Measurements from ENCODE around the gene SOHLH1. TPM values are rescaled to one million over a fixed set of nuclear protein-coding genes. Genes with fewer than 3 reads are reported as not detected.

The SOHLH1 gene
- total RNA-seq (2021; ENCODE audit: unreplicated experiment) (not detected), Bru-seq, nascent RNA (not detected), BruChase-seq, experiment 1, labeled RNA remaining after a 6-hour chase (not detected), BruChase-seq, experiment 2, labeled RNA remaining after a 2-hour chase (not detected)
- not detected in 2 replicates for polyA plus RNA-seq (2012)
- long read RNA-seq = 0 reads

GRCh38 chr9:135699440-135699839 lies at the start of gene SOHLH1:
Gene SOHLH1 (minus strand): TSS chr9:135699481. CDS start chr9:135699467, 14 bp downstream.
- BruUV-seq (replicated peaks) = no TSS peak

More at GRCh38 chr9:135699440-135699839, at the start of gene SOHLH1:
- no peak within 1 kb of the TSS for H3K27ac ChIP-seq (ENCODE audit: low read depth, low read length)
- no peaks in the 10 kb centered on the region for H3K79me2 ChIP-seq (ENCODE audit: insufficient read depth, low read length)
- ATAC-seq (no peak), DNase-seq (ENCODE audit: low read depth, low spot score) (no peak)
- TF ChIP-seq JUND (IDR thresholded peaks at IDR 0.05) (no peak), ATF3 (IDR thresholded peaks at IDR 0.05) (no peak), ZBTB33 (IDR thresholded peaks at IDR 0.05; ENCODE audit: extremely low read depth, insufficient replicate concordance, low read length) (no peak), POLR2A (IDR thresholded peaks at IDR 0.05; ENCODE audit: borderline replicate concordance, extremely low read depth, insufficient read depth, insufficient read length) (no peak), EZH2 (IDR thresholded peaks at IDR 0.05) (no peak), FOSL1 (IDR thresholded peaks at IDR 0.05; ENCODE audit: low read depth) (no peak), SIN3A (IDR thresholded peaks at IDR 0.05; ENCODE audit: low read depth) (no peak), CEBPB (IDR thresholded peaks at IDR 0.05; ENCODE audit: low read depth) (no peak), RAD21 (IDR thresholded peaks at IDR 0.05; ENCODE audit: low read depth) (no peak), SP1 (IDR thresholded peaks at IDR 0.05; ENCODE audit: low read depth) (no peak), ZNF274 (IDR thresholded peaks at IDR 0.05; ENCODE audit: low read depth, low read length) (no peak), TCF7L2 (IDR thresholded peaks at IDR 0.05; ENCODE audit: borderline replicate concordance, extremely low read depth, insufficient read depth, insufficient read length) (no peak), ZFX (IDR thresholded peaks at IDR 0.05) (no peak), ELF1 (IDR thresholded peaks at IDR 0.05; ENCODE audit: borderline replicate concordance, low read depth) (no peak), SRF (IDR thresholded peaks at IDR 0.05; ENCODE audit: low read depth) (no peak)
- TF ChIP-seq, protein P1, sequence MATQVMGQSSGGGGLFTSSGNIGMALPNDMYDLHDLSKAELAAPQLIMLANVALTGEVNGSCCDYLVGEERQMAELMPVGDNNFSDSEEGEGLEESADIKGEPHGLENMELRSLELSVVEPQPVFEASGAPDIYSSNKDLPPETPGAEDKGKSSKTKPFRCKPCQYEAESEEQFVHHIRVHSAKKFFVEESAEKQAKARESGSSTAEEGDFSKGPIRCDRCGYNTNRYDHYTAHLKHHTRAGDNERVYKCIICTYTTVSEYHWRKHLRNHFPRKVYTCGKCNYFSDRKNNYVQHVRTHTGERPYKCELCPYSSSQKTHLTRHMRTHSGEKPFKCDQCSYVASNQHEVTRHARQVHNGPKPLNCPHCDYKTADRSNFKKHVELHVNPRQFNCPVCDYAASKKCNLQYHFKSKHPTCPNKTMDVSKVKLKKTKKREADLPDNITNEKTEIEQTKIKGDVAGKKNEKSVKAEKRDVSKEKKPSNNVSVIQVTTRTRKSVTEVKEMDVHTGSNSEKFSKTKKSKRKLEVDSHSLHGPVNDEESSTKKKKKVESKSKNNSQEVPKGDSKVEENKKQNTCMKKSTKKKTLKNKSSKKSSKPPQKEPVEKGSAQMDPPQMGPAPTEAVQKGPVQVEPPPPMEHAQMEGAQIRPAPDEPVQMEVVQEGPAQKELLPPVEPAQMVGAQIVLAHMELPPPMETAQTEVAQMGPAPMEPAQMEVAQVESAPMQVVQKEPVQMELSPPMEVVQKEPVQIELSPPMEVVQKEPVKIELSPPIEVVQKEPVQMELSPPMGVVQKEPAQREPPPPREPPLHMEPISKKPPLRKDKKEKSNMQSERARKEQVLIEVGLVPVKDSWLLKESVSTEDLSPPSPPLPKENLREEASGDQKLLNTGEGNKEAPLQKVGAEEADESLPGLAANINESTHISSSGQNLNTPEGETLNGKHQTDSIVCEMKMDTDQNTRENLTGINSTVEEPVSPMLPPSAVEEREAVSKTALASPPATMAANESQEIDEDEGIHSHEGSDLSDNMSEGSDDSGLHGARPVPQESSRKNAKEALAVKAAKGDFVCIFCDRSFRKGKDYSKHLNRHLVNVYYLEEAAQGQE (IDR thresholded peaks at IDR 0.05; ENCODE audit: low read depth) = no peak
- RAD21 ChIA-PET (ENCODE audit: low non-redundant PET in 1 of 2, low total read pairs in 2 of 2, uncharacterized antibody in 2 of 2, unreplicated experiment in 2 of 2) = no interaction called here
- H3K4me2 ChIP-seq (ENCODE audit: low read length) = no peak within 1 kb of the TSS
- CTCF ChIA-PET = no interaction called here
- no peak within 1 kb of the TSS for H3K4me3 ChIP-seq (replicated peaks in 1 of 2; ENCODE audit: low read depth in 1 of 2, low read length in 2 of 2)
- H3K4me1 ChIP-seq (ENCODE audit: control insufficient read depth in 1 of 2, insufficient read depth in 2 of 2, low read length in 2 of 2) = peaks cover 2 to 8% of the 10 kb centered on the region in 2 experiments; a peak in 3 of 4 replicates
- no peaks in the 10 kb centered on the region for H3K27me3 ChIP-seq (ENCODE audit: insufficient read depth, low read length)
- H3K9me2 ChIP-seq (ENCODE audit: insufficient read depth) = no peaks in the 10 kb centered on the region
- no peaks in the 10 kb centered on the region for H3K9me3 ChIP-seq (ENCODE audit: control insufficient read depth in 1 of 2, insufficient read depth in 1 of 2, low read depth in 1 of 2, low read length in 2 of 2)
- H4K20me1 ChIP-seq (ENCODE audit: insufficient read depth) = no peaks in the 10 kb centered on the region
- POLR2A ChIA-PET = no interaction called here
- H3K9ac ChIP-seq (ENCODE audit: low read length) = no peak within 1 kb of the TSS
- no peak within 1 kb of the TSS for H2AFZ ChIP-seq (ENCODE audit: low read depth, low read length, poor library complexity, severe bottlenecking)
- intact Hi-C loops (cut with micrococcal nuclease) = no loop called here
- no peaks in the 10 kb centered on the region for H3K36me3 ChIP-seq (ENCODE audit: control insufficient read depth in 1 of 2, insufficient read depth in 2 of 2, low read length in 2 of 2)

All from HCT116 (cell line).